ENCODE data around the gene GARS1. TPM values are rescaled to one million over a fixed set of nuclear protein-coding genes. Genes with fewer than 3 reads are reported as not detected.

The GARS1 gene
- total RNA-seq, 1 experiment from 2014 or later, result 294 TPM

DNA sequence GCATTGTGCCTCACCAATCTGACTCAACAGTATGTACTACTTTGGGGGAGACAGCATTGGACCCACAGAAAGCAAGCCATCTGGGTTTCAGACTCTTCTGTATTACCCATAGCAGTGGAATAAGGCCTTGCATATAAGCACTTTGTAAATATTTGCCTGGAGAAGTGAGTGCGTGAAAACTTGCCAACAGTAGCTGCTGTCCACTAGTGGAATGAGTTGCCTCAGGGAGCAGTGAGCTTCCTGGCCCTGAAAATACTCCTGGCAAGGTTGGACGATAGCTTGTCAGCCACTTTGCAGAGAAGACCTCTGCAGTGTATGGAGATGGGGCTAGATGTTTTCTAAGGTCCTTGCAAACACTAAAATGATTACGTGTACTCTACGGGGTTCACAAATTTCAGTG is 21.6 kb downstream of the GARS1 start:
- H3K27me3 ChIP-seq (replicated peaks; ENCODE audit: insufficient read depth, low read depth, low read length, poor library complexity), result no peaks in the 10 kb centered on the region
- CTCF ChIA-PET, result no interaction called here
- H3K9me3 ChIP-seq (ENCODE audit: low read depth, low read length, poor library complexity, severe bottlenecking), result no peaks in the 10 kb centered on the region
- H3K36me3 ChIP-seq (ENCODE audit: insufficient read depth, low read length, poor library complexity, severe bottlenecking), result peaks cover 96% of the 10 kb centered on the region
- no peak overlapping the region for H3K4me3 ChIP-seq (ENCODE audit: low read depth, low read length, poor library complexity, severe bottlenecking)
- intact Hi-C loops (cut with micrococcal nuclease; ENCODE audit: unreplicated experiment), result no loop called here
- no peak for DNase-seq (ENCODE audit: low spot score)
- H3K4me1 ChIP-seq (ENCODE audit: insufficient read depth, low read length, poor library complexity, severe bottlenecking), result no peaks in the 10 kb centered on the region
- POLR2A ChIA-PET (ENCODE audit: low non-redundant PET), result no interaction called here
- TF ChIP-seq EZH2 (IDR thresholded peaks at IDR 0.05; ENCODE audit: borderline replicate concordance, low read depth, low read length, poor library complexity, severe bottlenecking) (no peak), CTCF (conservative IDR thresholded peaks at IDR 0.05; ENCODE audit: low read depth, low read length) (no peak)
- no TSS peak for BruUV-seq (replicated peaks)
- H3K27ac ChIP-seq (ENCODE audit: low read depth, low read length, poor library complexity, severe bottlenecking), result no peak overlapping the region

DNA sequence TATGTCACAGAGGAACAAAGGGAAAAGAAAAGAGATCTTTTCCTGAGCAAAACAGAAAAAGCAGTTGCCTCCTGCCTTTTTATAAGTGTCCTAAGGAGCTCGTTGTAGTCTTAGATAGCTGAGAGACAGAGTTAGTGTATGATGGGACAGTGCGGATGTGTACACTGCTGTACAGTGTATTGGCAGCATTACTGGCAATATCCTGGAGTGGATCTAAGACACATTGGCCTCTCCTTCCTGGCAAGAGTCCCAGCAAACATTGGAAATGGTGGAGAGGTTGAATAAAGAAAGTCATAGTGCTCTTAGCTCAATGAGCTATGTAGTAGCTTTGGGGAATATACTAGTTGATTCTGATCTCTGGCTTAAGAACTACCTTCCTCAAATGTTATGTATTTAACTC is 22.7 kb downstream of the GARS1 start:
- TF ChIP-seq CTCF (conservative IDR thresholded peaks at IDR 0.05; ENCODE audit: low read depth, low read length) (no peak), EZH2 (IDR thresholded peaks at IDR 0.05; ENCODE audit: borderline replicate concordance, low read depth, low read length, poor library complexity, severe bottlenecking) (no peak)
- BruUV-seq (replicated peaks), result no TSS peak
- POLR2A ChIA-PET (ENCODE audit: low non-redundant PET), result no interaction called here

DNA sequence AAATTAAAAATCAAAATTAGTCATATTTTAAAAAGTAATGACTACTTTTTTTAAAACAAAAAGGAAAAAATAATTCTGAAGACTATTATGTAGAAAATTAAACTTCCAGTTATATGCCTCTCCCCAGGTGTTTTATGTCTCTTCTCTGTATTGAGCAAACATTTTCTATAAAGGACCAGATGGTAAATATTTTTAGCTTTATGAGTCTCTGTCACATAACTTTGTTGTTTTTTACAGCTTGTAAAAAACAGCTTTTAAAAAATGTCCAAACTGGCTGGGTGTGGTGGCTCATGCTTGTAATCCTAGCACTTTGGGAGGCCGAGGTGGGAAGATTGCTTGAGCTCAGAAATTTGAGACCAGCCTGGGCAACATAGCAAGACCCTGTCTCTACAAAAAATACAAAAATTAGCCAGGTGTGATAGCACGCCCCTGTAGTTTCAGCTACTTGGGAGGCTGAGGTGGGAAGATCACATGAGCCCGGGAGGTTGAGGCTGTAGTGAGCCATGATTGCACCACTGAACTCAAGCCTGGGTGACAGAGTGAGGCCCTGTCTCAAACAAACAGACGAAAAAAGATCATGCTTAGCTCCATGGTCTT is 23.5 kb downstream of the GARS1 start:
- no peak for DNase-seq (ENCODE audit: low spot score)
- H3K4me1 ChIP-seq (ENCODE audit: insufficient read depth, low read length, poor library complexity, severe bottlenecking), result no peaks in the 10 kb centered on the region
- intact Hi-C loops (cut with micrococcal nuclease; ENCODE audit: unreplicated experiment), result no loop called here
- POLR2A ChIA-PET (ENCODE audit: low non-redundant PET), result no interaction called here
- H3K36me3 ChIP-seq (ENCODE audit: insufficient read depth, low read length, poor library complexity, severe bottlenecking), result peaks cover 98% of the 10 kb centered on the region
- H3K27ac ChIP-seq (ENCODE audit: low read depth, low read length, poor library complexity, severe bottlenecking), result no peak overlapping the region
- H3K4me3 ChIP-seq (ENCODE audit: low read depth, low read length, poor library complexity, severe bottlenecking), result no peak overlapping the region
- H3K9me3 ChIP-seq (ENCODE audit: low read depth, low read length, poor library complexity, severe bottlenecking), result no peaks in the 10 kb centered on the region
- H3K27me3 ChIP-seq (replicated peaks; ENCODE audit: insufficient read depth, low read depth, low read length, poor library complexity), result no peaks in the 10 kb centered on the region
- no peak for TF ChIP-seq EZH2 (IDR thresholded peaks at IDR 0.05; ENCODE audit: borderline replicate concordance, low read depth, low read length, poor library complexity, severe bottlenecking)
- TF ChIP-seq CTCF (conservative IDR thresholded peaks at IDR 0.05; ENCODE audit: low read depth, low read length), result no peak
- CTCF ChIA-PET, result no interaction called here
- BruUV-seq (replicated peaks), result no TSS peak

More for the DNA sequence above, 22.7 kb downstream of the GARS1 start:
- no peaks in the 10 kb centered on the region for H3K9me3 ChIP-seq (ENCODE audit: low read depth, low read length, poor library complexity, severe bottlenecking)
- H3K4me1 ChIP-seq (ENCODE audit: insufficient read depth, low read length, poor library complexity, severe bottlenecking), result no peaks in the 10 kb centered on the region
- peaks cover 98% of the 10 kb centered on the region for H3K36me3 ChIP-seq (ENCODE audit: insufficient read depth, low read length, poor library complexity, severe bottlenecking)
- no peaks in the 10 kb centered on the region for H3K27me3 ChIP-seq (replicated peaks; ENCODE audit: insufficient read depth, low read depth, low read length, poor library complexity)
- CTCF ChIA-PET, result no interaction called here
- intact Hi-C loops (cut with micrococcal nuclease; ENCODE audit: unreplicated experiment), result no loop called here
- no peak for DNase-seq (ENCODE audit: low spot score)
- no peak overlapping the region for H3K4me3 ChIP-seq (ENCODE audit: low read depth, low read length, poor library complexity, severe bottlenecking)
- no peak overlapping the region for H3K27ac ChIP-seq (ENCODE audit: low read depth, low read length, poor library complexity, severe bottlenecking)

Measured in A673 (cell line).